CD4-positive, alpha-beta memory T cell (primary cell): Measurements from ENCODE around the gene PRRX2. TPM values are rescaled to one million over a fixed set of nuclear protein-coding genes. Genes with fewer than 3 reads are reported as not detected.

Source experiments
- CTCF ChIA-PET: fragments of 350-600 bp; sonication (Branson Sonifier 250); formaldehyde crosslinking; loops from one replicate; lab custom pipeline; 2021; ENCODE audit warnings: inconsistent platforms; ENCODE audit not compliant: partially characterized antibody; lab: Charles Lee
- POLR2A ChIA-PET: fragments of 350-600 bp; sonication (Branson Sonifier 250); formaldehyde crosslinking; loops from one replicate; lab custom pipeline; 2021; ENCODE audit not compliant: partially characterized antibody; lab: Charles Lee
- DNase-seq, 5 donors: peaks; one replicate each; pipeline versions ENCODE4 v3.0.0 to v3.0.0-alpha.2; 2020 to 2022; ENCODE audit warnings: mixed read lengths in 1 of 5
- H3K27ac ChIP-seq: one replicate; pipeline ENCODE4 v1.7.0; 2013; ENCODE audit warnings: low read depth, low read length
- H3K27me3 ChIP-seq: 2 replicates; pipeline ENCODE4 v1.7.0; 2013; ENCODE audit warnings: mild to moderate bottlenecking, low read length, moderate library complexity; ENCODE audit not compliant: insufficient read depth
- H3K36me3 ChIP-seq: 2 replicates; pipeline ENCODE4 v1.7.0; 2013; ENCODE audit warnings: mild to moderate bottlenecking, low read length, moderate library complexity; ENCODE audit not compliant: insufficient read depth
- H3K4me1 ChIP-seq: 2 replicates; pipeline ENCODE4 v1.7.0; 2013; ENCODE audit warnings: mild to moderate bottlenecking, low read length, moderate library complexity; ENCODE audit not compliant: insufficient read depth
- H3K4me3 ChIP-seq, 2 donors: one replicate each; pipeline ENCODE4 v1.7.0; 2013; ENCODE audit warnings: low read length in 2 of 2, mild to moderate bottlenecking in 1 of 2
- H3K9me3 ChIP-seq, 2 donors: one replicate each; pipeline ENCODE4 v1.7.0; 2013; ENCODE audit warnings: low read length in 2 of 2, control low read depth in 1 of 2; ENCODE audit not compliant: control insufficient read depth in 1 of 2
- H3K27ac Mint-ChIP-seq, 7 donors: one replicate each; pipeline ENCODE4 v1.8.0; 2020 to 2021; ENCODE audit warnings: mixed read lengths in 7 of 7, mild to moderate bottlenecking in 6 of 7, inconsistent platforms in 3 of 7, moderate library complexity in 3 of 7
- H3K27me3 Mint-ChIP-seq, 2 donors: one replicate each; pipeline ENCODE4 v1.8.0; 2020 to 2021; ENCODE audit warnings: mixed read lengths in 2 of 2
- H3K36me3 Mint-ChIP-seq, 2 donors: one replicate each; pipeline ENCODE4 v1.8.0; 2020 to 2021; ENCODE audit warnings: mixed read lengths in 2 of 2, inconsistent platforms in 1 of 2, mild to moderate bottlenecking in 1 of 2
- H3K4me1 Mint-ChIP-seq, 4 donors: one replicate each; pipeline ENCODE4 v1.8.0; 2020 to 2021; ENCODE audit warnings: mixed read lengths in 4 of 4, mild to moderate bottlenecking in 1 of 4
- H3K4me3 Mint-ChIP-seq, 8 donors: one replicate each; pipeline ENCODE4 v1.8.0; 2020 to 2021; ENCODE audit warnings: mixed read lengths in 8 of 8, mild to moderate bottlenecking in 7 of 8, moderate library complexity in 6 of 8, inconsistent platforms in 3 of 8
- H3K9me3 Mint-ChIP-seq, 8 donors: one replicate each; pipeline ENCODE4 v1.8.0; 2020 to 2021; ENCODE audit warnings: mixed read lengths in 8 of 8, mild to moderate bottlenecking in 5 of 8, inconsistent platforms in 3 of 8, moderate library complexity in 1 of 8
- intact Hi-C: fragments of 100-400 bp; cut with micrococcal nuclease; formaldehyde crosslinking; loops from one replicate; pipeline ENCODE4 v1.15.1; 2023
- polyA plus RNA-seq, 2 donors: library from polyadenylated mRNA; unstranded; fragments of 300-500 nt; fragmentation: Illumina TruSeq; gene quantifications; one replicate each; pipeline ENCODE4 v1.2.3, GENCODE V29; 2021
- total RNA-seq, 2 experiments: library from RNA; stranded (reverse); gene quantifications; one replicate each; pipeline ENCODE4 v1.2.3, GENCODE V29; 2021

PRRX2 gene
- total and polyA plus RNA-seq, 4 experiments from 2014 or later: not detected

GRCh38 chr9:129664746-129665388 lies 580 bp upstream of the PRRX2 start:
- H3K36me3 ChIP-seq: no peaks in the 10 kb centered on the region
- ChIA-PET CTCF (no interaction called here), POLR2A (no interaction called here)
- Mint-ChIP-seq H3K27ac (peak overlapping the region in 4 of 7 donors; percentile 18 to 75 (median 40)), H3K27me3 (peaks cover 4 to 17% of the 10 kb centered on the region in 2 donors), H3K36me3 (no peaks in the 10 kb centered on the region), H3K4me3 (peak overlapping the region; percentile 70 to 85 (median 79)), H3K9me3 (peaks cover 0 to 1% (median 0%) of the 10 kb centered on the region in 8 donors), H3K4me1 (peaks cover 2 to 7% (median 4%) of the 10 kb centered on the region in 4 donors)
- intact Hi-C loops: no loop called here
- peaks cover 7% of the 10 kb centered on the region for H3K27me3 ChIP-seq
- no peaks in the 10 kb centered on the region for H3K9me3 ChIP-seq
- no peaks in the 10 kb centered on the region for H3K4me1 ChIP-seq
- H3K4me3 ChIP-seq: no peak overlapping the region
- peak in 3 of 5 donors; percentile 3 to 11 (median 10) for DNase-seq
- H3K27ac ChIP-seq: no peak overlapping the region

GRCh38 chr9:129665814-129666520 lies 520 bp downstream of the PRRX2 start:
- H3K4me1 ChIP-seq: no peaks in the 10 kb centered on the region
- no peaks in the 10 kb centered on the region for H3K9me3 ChIP-seq
- Mint-ChIP-seq H3K4me3 (peak overlapping the region in 5 of 8 donors; percentile 26 to 58 (median 51)), H3K27me3 (peaks cover 6 to 17% of the 10 kb centered on the region in 2 donors), H3K36me3 (no peaks in the 10 kb centered on the region), H3K4me1 (peaks cover 2 to 7% (median 4%) of the 10 kb centered on the region in 4 donors), H3K27ac (no peak overlapping the region), H3K9me3 (no peaks in the 10 kb centered on the region)
- no peak overlapping the region for H3K4me3 ChIP-seq
- ChIA-PET CTCF (no interaction called here), POLR2A (no interaction called here)
- H3K27me3 ChIP-seq: peaks cover 7% of the 10 kb centered on the region
- DNase-seq: peak in 1 of 5 donors; percentile 4
- H3K27ac ChIP-seq: no peak overlapping the region
- H3K36me3 ChIP-seq: no peaks in the 10 kb centered on the region
- intact Hi-C loops: no loop called here

GRCh38 chr9:129666575-129666974 lies 1.1 kb downstream of the PRRX2 start:
- Mint-ChIP-seq H3K9me3 (no peaks in the 10 kb centered on the region), H3K27me3 (peaks cover 3 to 16% of the 10 kb centered on the region in 2 donors), H3K4me3 (no peak overlapping the region), H3K36me3 (no peaks in the 10 kb centered on the region), H3K27ac (no peak overlapping the region), H3K4me1 (peaks cover 2 to 7% (median 4%) of the 10 kb centered on the region in 4 donors)
- POLR2A ChIA-PET: no interaction called here
- DNase-seq: no peak
- Histone ChIP-seq H3K27me3 (peaks cover 7% of the 10 kb centered on the region), H3K4me1 (no peaks in the 10 kb centered on the region), H3K27ac (no peak overlapping the region), H3K4me3 (no peak overlapping the region), H3K9me3 (no peaks in the 10 kb centered on the region), H3K36me3 (no peaks in the 10 kb centered on the region)
- CTCF ChIA-PET: no interaction called here
- intact Hi-C loops: no loop called here

- Histone ChIP-seq H3K4me3 (no peak overlapping the region), H3K9me3 (no peaks in the 10 kb centered on the region), H3K27ac (no peak overlapping the region), H3K4me1 (no peaks in the 10 kb centered on the region), H3K36me3 (no peaks in the 10 kb centered on the region), H3K27me3 (peaks cover 7% of the 10 kb centered on the region)
- no peak overlapping the region for H3K27ac Mint-ChIP-seq
- peaks cover 2 to 7% (median 4%) of the 10 kb centered on the region in 4 donors for H3K4me1 Mint-ChIP-seq
- H3K36me3 Mint-ChIP-seq: no peaks in the 10 kb centered on the region
- H3K9me3 Mint-ChIP-seq: no peaks in the 10 kb centered on the region
- DNase-seq: no peak
- intact Hi-C loops: no loop called here
- no peak overlapping the region for H3K4me3 Mint-ChIP-seq
- CTCF ChIA-PET: no interaction called here
- POLR2A ChIA-PET: no interaction called here
- H3K27me3 Mint-ChIP-seq: peaks cover 3 to 16% of the 10 kb centered on the region in 2 donors
Observed at GRCh38 chr9:129667378-129667777, 1.9 kb downstream of the PRRX2 start.

- no peak overlapping the region for H3K4me3 ChIP-seq
- peaks cover 7% of the 10 kb centered on the region for H3K27me3 ChIP-seq
- Mint-ChIP-seq H3K27ac (no peak overlapping the region), H3K4me1 (peaks cover 2 to 7% (median 4%) of the 10 kb centered on the region in 4 donors), H3K9me3 (no peaks in the 10 kb centered on the region), H3K27me3 (peaks cover 3 to 16% of the 10 kb centered on the region in 2 donors), H3K4me3 (no peak overlapping the region), H3K36me3 (no peaks in the 10 kb centered on the region)
- no peak for DNase-seq
- ChIA-PET POLR2A (no interaction called here), CTCF (no interaction called here)
- H3K27ac ChIP-seq: no peak overlapping the region
- H3K4me1 ChIP-seq: no peaks in the 10 kb centered on the region
- H3K36me3 ChIP-seq: no peaks in the 10 kb centered on the region
- no peaks in the 10 kb centered on the region for H3K9me3 ChIP-seq
- intact Hi-C loops: no loop called here
Observed at GRCh38 chr9:129667850-129668249, 2.4 kb downstream of the PRRX2 start.

GRCh38 chr9:129669141-129669718 lies 3.8 kb downstream of the PRRX2 start:
- Mint-ChIP-seq H3K36me3 (no peaks in the 10 kb centered on the region), H3K9me3 (no peaks in the 10 kb centered on the region)
- H3K27me3 ChIP-seq: peaks cover 7% of the 10 kb centered on the region

GRCh38 chr9:129669946-129670345 lies 4.5 kb downstream of the PRRX2 start:
- no peak overlapping the region for H3K27ac Mint-ChIP-seq
- H3K27me3 Mint-ChIP-seq: peaks cover 6 to 16% of the 10 kb centered on the region in 2 donors
- POLR2A ChIA-PET: no interaction called here
- no peaks in the 10 kb centered on the region for H3K36me3 Mint-ChIP-seq
- no peak overlapping the region for H3K4me3 ChIP-seq
- DNase-seq: no peak
- H3K36me3 ChIP-seq: no peaks in the 10 kb centered on the region
- no peak overlapping the region for H3K4me3 Mint-ChIP-seq
- CTCF ChIA-PET: no interaction called here
- H3K27me3 ChIP-seq: peaks cover 7% of the 10 kb centered on the region
- no peaks in the 10 kb centered on the region for H3K4me1 ChIP-seq
- no peaks in the 10 kb centered on the region for H3K9me3 ChIP-seq
- no peaks in the 10 kb centered on the region for H3K9me3 Mint-ChIP-seq
- H3K4me1 Mint-ChIP-seq: peaks cover 0 to 3% (median under 1%) of the 10 kb centered on the region in 4 donors
- H3K27ac ChIP-seq: no peak overlapping the region
- intact Hi-C loops: no loop called here

More at GRCh38 chr9:129669141-129669718, 3.8 kb downstream of the PRRX2 start:
- Mint-ChIP-seq H3K4me1 (peaks cover 2 to 7% (median 4%) of the 10 kb centered on the region in 4 donors), H3K4me3 (no peak overlapping the region), H3K27ac (no peak overlapping the region), H3K27me3 (peaks cover 6 to 18% of the 10 kb centered on the region in 2 donors)
- no peak overlapping the region for H3K27ac ChIP-seq
- DNase-seq: no peak
- CTCF ChIA-PET: no interaction called here
- H3K9me3 ChIP-seq: no peaks in the 10 kb centered on the region
- H3K36me3 ChIP-seq: no peaks in the 10 kb centered on the region
- no peak overlapping the region for H3K4me3 ChIP-seq
- POLR2A ChIA-PET: no interaction called here
- no peaks in the 10 kb centered on the region for H3K4me1 ChIP-seq
- intact Hi-C loops: no loop called here
